A673 (cell line): ENCODE measurements around the gene EPM2AIP1.

ENCODE experiments used
- EZH2 ChIP-seq: fragments of 200-600 bp; sonication (generic); IDR thresholded peaks from 2 replicates; pipeline ENCODE4 v1.6.1; 2017; ENCODE audit warnings: borderline replicate concordance, low read depth, mild to moderate bottlenecking, mixed read lengths, antibody characterized with exemption, low read length; ENCODE audit not compliant: poor library complexity, severe bottlenecking
- TF ChIP-seq, protein P1 (sequence below): fragments of 300-800, 200-600 bp; sonication (generic); conservative IDR thresholded peaks from 2 replicates; pipeline ENCODE4 v1.5.1; 2017; ENCODE audit warnings: low read depth, mild to moderate bottlenecking, antibody characterized with exemption, low read length, moderate library complexity, mixed read lengths

DNA sequence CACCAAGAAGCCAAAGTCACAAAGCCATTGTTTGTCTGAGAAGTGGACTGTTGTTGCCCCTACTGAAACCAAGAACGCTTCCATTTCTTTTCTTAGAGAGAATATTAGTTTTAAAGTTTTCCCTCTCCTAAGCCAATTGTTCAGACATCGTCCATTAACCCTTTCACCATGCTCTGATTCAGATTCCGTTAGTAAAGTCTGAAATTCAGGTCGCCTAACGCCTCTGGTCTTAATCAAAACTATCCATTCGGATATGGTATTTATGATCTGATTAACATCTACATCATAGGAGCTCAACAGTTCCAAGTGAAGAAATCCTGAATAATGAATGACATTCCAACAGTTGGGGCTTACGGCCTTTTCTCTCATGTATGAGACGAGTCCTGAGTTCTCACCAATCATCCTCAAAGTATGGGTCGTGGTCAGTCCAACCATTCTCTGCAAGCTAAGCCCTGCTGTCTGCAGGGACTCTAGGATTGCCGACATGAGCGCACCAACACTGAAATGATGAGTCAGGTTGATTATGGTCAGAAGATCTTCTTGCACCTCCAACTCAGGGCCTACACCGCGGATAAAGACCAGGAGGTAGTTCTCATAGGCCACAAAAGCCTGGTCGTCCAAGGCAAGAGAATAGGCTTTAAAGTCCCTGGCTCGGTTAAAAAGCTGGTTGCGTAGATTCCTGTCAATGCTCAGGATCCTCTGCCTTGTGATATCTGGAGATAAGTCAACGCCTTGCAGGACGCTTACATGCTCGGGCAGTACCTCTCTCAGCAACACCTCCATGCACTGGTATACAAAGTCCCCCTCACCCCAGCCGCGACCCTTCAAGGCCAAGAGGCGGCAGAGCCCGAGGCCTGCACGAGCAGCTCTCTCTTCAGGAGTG lies 767 bp downstream of the EPM2AIP1 start:
- TF ChIP-seq, protein P1, sequence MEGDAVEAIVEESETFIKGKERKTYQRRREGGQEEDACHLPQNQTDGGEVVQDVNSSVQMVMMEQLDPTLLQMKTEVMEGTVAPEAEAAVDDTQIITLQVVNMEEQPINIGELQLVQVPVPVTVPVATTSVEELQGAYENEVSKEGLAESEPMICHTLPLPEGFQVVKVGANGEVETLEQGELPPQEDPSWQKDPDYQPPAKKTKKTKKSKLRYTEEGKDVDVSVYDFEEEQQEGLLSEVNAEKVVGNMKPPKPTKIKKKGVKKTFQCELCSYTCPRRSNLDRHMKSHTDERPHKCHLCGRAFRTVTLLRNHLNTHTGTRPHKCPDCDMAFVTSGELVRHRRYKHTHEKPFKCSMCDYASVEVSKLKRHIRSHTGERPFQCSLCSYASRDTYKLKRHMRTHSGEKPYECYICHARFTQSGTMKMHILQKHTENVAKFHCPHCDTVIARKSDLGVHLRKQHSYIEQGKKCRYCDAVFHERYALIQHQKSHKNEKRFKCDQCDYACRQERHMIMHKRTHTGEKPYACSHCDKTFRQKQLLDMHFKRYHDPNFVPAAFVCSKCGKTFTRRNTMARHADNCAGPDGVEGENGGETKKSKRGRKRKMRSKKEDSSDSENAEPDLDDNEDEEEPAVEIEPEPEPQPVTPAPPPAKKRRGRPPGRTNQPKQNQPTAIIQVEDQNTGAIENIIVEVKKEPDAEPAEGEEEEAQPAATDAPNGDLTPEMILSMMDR, result no peak
- TF ChIP-seq EZH2, result no peak
